ENCODE measurements around the gene CASP6.

CASP6 gene

GRCh38 chr4:109665783-109666485 is 37.3 kb downstream of the CASP6 start:
- DNase-seq: no peak

DNA sequence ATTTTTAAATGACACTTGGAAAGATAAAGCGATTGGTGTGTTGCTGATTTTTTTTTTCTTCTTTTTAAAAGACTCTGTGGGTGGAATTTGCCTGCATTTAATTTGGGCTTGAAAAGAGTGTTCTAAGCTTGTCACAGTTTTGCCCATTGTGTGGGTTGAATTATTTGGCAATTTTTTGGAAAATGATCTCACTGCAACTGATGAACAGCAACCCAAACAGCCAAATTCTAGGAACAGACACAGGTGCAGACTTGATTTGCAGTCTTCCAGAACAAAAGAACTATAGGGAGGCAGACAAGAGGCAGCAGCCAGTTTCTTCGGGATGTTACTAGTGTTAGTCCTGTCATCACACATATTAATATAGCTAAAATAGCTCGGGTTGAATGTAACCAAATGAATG is 40.5 kb downstream of the CASP6 start:
- no peak for DNase-seq

GRCh38 chr4:109662116-109662515 is 41.1 kb downstream of the CASP6 start:
- DNase-seq: no peak

GRCh38 chr4:109658871-109659410 is 44.3 kb downstream of the CASP6 start:
- DNase-seq: peak; percentile 52

- no peak for DNase-seq
These were observed 45.3 kb downstream of the CASP6 start for GRCh38 chr4:109657854-109658418.

GRCh38 chr4:109655396-109655795 is 47.8 kb downstream of the CASP6 start:
- no peak for DNase-seq

DNA sequence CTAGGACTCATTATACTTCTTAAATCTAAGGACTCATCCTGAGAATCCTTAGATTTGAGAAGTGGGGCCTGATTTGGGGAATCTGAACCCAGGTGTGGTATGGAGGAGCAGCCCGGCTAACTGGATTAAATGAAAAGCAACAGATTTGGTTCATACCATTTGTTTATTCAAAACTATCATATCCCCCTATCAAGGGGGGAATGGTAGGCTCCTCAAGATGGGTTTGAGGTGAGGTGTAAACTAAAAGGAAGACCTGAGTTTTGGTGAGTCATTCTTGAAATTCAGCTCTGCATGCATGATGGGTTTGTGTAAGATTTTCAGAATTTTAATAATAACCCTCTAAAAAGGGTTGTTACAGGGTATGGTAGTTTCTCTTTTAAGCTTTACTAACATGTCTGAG is 53.4 kb downstream of the CASP6 start:
- DNase-seq: peak; percentile 47

DNA sequence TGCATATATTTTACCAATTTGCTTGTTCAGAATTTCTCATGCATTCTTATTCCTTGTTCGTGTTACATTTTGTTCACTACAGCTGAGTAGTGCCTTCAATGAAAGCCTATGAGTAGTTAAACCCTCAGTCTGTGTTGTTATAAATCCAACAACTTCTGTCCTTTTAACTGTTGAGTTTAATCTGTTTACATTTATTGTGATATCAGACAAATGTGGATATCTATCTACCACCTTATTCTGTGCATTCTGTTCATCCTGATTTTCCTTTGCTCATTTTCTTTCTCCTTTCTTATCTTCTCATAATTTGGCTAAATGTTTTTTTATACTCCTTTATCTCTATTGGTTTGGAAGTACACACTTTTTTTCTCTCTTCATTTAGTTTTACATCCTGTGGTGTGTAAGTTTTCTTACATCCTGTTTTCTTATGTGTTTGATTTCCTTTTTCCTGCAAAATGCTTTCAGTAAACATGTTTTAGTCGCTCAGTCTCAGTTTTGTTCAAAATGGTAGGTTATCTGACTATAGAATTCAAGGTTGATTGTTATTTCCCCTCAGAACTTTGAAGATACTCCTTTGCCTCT is 54.2 kb downstream of the CASP6 start:
- no peak for DNase-seq

GRCh38 chr4:109648266-109648996 is 54.8 kb downstream of the CASP6 start:
- DNase-seq: peak; percentile 35

DNA sequence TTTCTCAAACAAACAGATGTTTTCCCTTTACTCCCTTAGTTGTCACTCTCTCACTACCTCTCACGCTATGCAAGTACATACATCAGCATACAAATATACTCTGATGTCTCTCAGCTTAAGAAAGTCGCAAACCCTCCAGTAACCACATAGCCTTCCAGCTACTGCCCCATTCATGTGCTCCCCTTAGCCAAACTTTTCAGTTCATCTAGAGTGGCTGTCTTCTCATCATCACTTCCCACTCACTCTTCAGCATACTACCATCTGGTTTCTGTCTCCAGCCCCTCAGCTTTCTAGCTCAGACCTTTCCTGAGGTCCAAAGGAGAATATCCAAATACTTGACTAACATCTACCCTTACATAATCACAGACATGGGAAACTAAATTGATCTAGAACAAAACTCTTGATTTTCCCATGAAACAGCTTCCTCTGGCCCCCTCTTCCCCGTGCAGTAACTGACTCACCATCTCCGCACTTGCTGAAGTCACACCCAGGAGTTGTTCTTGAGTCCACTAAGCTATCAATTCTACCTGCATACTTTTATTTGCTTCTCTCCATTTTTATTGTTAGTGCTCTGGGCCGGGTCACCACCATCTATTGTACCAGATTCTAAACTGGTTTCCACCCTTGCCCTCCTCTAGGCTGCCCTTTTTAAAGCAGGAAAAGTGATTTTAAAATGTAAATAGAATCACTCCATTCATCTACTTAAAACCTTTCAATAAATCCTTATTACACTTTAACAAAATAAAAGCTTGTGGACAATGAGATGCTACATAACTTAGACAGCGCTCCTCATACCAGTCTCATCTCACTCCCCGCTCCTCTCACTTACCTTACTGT is 57.2 kb downstream of the CASP6 start:
- DNase-seq: peak; percentile 32

DNA sequence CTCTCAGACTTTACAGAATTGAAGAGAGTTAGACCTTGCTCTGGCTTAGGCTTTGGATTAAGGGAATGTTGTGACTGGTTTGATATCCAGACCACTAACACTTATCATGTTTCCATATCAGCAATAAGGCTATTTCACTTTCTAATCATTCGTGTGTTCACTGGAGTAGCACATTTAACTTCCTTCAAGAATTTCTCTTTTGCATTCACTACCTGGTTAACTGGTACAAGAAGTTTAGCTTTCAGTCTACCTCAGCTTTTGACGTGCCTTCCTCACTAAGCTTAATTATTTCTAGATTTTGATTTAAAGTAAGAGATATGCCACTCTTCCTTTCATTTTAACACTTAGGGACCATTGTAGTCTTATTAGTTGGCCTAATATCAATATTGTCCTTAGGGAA is 62.6 kb downstream of the CASP6 start:
- no peak for DNase-seq

Data from CD4-positive, alpha-beta T cell treated with Interleukin-17A for 4 hours (primary cell).